CD8-positive, alpha-beta memory T cell (primary cell): ENCODE measurements around the gene SRRD. TPM values are rescaled to one million over a fixed set of nuclear protein-coding genes. Genes with fewer than 3 reads are reported as not detected.
A peak's percentile ranks its signal among the peaks of the same experiment; 100 is the strongest.

Experiments used
- CTCF ChIA-PET: fragments of 350-600 bp; sonication (Branson Sonifier 250); formaldehyde crosslinking; loops from one replicate; lab custom pipeline; 2021; ENCODE audit warnings: antibody characterized with exemption; lab: Charles Lee
- POLR2A ChIA-PET: fragments of 350-600 bp; sonication (Branson Sonifier 250); formaldehyde crosslinking; loops from one replicate; lab custom pipeline; 2021; ENCODE audit warnings: antibody characterized with exemption; lab: Charles Lee
- DNase-seq, 5 donors: peaks; one replicate each; pipeline versions ENCODE4 v3.0.0 to v3.0.0-alpha.2; 2020 to 2022; ENCODE audit warnings: mixed read lengths in 1 of 5
- H3K27ac ChIP-seq: one replicate; pipeline ENCODE4 v1.7.0; 2013; ENCODE audit warnings: low read depth, mild to moderate bottlenecking, low read length, moderate library complexity
- H3K27me3 ChIP-seq: 2 replicates; pipeline ENCODE4 v1.7.0; 2013; ENCODE audit warnings: low read length, mild to moderate bottlenecking; ENCODE audit not compliant: insufficient read depth, poor library complexity, severe bottlenecking
- H3K36me3 ChIP-seq: 2 replicates; pipeline ENCODE4 v1.7.0; 2013; ENCODE audit warnings: mild to moderate bottlenecking, low read length, moderate library complexity; ENCODE audit not compliant: insufficient read depth
- H3K4me1 ChIP-seq: 2 replicates; pipeline ENCODE4 v1.7.0; 2013; ENCODE audit warnings: mild to moderate bottlenecking, low read length, moderate library complexity; ENCODE audit not compliant: insufficient read depth
- H3K4me3 ChIP-seq: 2 replicates; pipeline ENCODE4 v1.7.0; 2013; ENCODE audit warnings: mild to moderate bottlenecking, low read length
- H3K9me3 ChIP-seq: 2 replicates; pipeline ENCODE4 v1.7.0; 2013; ENCODE audit warnings: mild to moderate bottlenecking, low read length
- H3K27ac Mint-ChIP-seq, 8 donors: one replicate each; pipeline ENCODE4 v1.8.0; 2020 to 2021; ENCODE audit warnings: mixed read lengths in 8 of 8, mild to moderate bottlenecking in 6 of 8, inconsistent platforms in 3 of 8, moderate library complexity in 3 of 8
- H3K27me3 Mint-ChIP-seq, 2 donors: one replicate each; pipeline ENCODE4 v1.8.0; 2020 to 2021; ENCODE audit warnings: mixed read lengths in 2 of 2, mild to moderate bottlenecking in 1 of 2, moderate library complexity in 1 of 2
- H3K36me3 Mint-ChIP-seq, 3 donors: one replicate each; pipeline ENCODE4 v1.8.0; 2020 to 2021; ENCODE audit warnings: mixed read lengths in 3 of 3, inconsistent platforms in 1 of 3, mild to moderate bottlenecking in 1 of 3
- H3K4me1 Mint-ChIP-seq, 3 donors: one replicate each; pipeline ENCODE4 v1.8.0; 2020 to 2021; ENCODE audit warnings: mixed read lengths in 3 of 3, inconsistent platforms in 1 of 3, mild to moderate bottlenecking in 1 of 3
- H3K4me3 Mint-ChIP-seq, 7 donors: one replicate each; pipeline ENCODE4 v1.8.0; 2020 to 2021; ENCODE audit warnings: mixed read lengths in 7 of 7, mild to moderate bottlenecking in 6 of 7, moderate library complexity in 4 of 7, inconsistent platforms in 2 of 7
- H3K9me3 Mint-ChIP-seq, 5 donors: one replicate each; pipeline ENCODE4 v1.8.0; 2020 to 2022; ENCODE audit warnings: mixed read lengths in 5 of 5, mild to moderate bottlenecking in 3 of 5, moderate library complexity in 2 of 5, inconsistent platforms in 1 of 5
- polyA plus RNA-seq: library from polyadenylated mRNA; unstranded; fragments of 300-500 nt; fragmentation: Illumina TruSeq; gene quantifications from one replicate; pipeline ENCODE4 v1.2.3, GENCODE V29; 2021
- total RNA-seq, 2 experiments: library from RNA; stranded (reverse); gene quantifications; one replicate each; pipeline ENCODE4 v1.2.3, GENCODE V29; 2021

SRRD gene
- total and polyA plus RNA-seq, 3 experiments from 2014 or later, result 28.5 to 33.3 (median 32.8) TPM

DNA sequence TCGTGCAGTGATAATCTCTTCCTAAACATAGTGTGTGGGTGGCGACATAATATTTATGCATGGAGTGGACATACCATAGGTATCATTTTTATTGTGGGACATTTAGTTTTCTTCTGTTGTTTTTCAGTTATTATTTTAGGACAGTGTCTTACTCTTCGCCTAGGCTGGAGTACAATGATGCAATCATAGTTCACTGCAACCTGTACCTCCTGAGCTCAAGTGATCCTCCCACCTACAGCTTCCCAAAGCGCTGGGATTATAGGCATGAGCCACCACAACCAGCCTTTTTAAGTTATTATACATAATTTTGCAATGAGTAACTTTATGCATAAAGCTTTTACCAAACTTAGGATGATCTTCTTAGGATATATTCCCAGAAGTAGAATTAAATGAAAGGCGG, 2.7 kb downstream of the SRRD start:
- Mint-ChIP-seq H3K4me1 (peaks cover 41 to 49% (median 46%) of the 10 kb centered on the region in 3 donors), H3K27me3 (no peaks in the 10 kb centered on the region), H3K36me3 (peaks cover 3 to 60% (median 13%) of the 10 kb centered on the region in 3 donors), H3K9me3 (no peaks in the 10 kb centered on the region), H3K4me3 (peak overlapping the region in 2 of 7 donors; percentile 4 to 88), H3K27ac (peak overlapping the region in 6 of 8 donors; percentile 33 to 97 (median 80))
- H3K4me1 ChIP-seq, result peaks cover 30% of the 10 kb centered on the region
- CTCF ChIA-PET, result interaction anchor here (1.4 kb wide), 1 partner anchor 27 kb away, joined by 3 read pairs; no protein-coding TSS in a partner anchor
- H3K27ac ChIP-seq, result no peak overlapping the region
- POLR2A ChIA-PET, result no interaction called here
- H3K4me3 ChIP-seq, result no peak overlapping the region
- no peaks in the 10 kb centered on the region for H3K9me3 ChIP-seq
- H3K36me3 ChIP-seq, result peaks cover 27% of the 10 kb centered on the region
- DNase-seq, result no peak
- no peaks in the 10 kb centered on the region for H3K27me3 ChIP-seq

DNA sequence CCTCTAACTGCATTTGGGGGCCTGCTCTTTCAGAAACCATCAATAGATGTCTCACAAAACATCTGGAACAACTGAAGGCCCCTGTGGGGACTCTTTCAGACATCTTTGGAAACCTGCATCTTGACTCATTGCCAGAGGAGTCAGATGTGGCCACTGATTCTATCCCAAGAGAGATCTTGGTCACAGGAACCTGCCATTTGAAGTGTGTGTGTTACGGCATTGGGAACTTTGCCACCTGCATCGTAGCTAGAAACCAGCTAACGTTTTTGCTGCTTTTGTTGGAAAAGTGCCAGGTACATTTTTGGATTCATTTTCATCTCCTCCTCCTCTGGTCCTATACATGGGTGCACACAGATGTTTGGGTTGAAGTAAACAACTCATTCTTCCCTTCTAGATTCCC, 4.3 kb downstream of the SRRD start:
- H3K36me3 ChIP-seq, result peaks cover 41% of the 10 kb centered on the region

DNA sequence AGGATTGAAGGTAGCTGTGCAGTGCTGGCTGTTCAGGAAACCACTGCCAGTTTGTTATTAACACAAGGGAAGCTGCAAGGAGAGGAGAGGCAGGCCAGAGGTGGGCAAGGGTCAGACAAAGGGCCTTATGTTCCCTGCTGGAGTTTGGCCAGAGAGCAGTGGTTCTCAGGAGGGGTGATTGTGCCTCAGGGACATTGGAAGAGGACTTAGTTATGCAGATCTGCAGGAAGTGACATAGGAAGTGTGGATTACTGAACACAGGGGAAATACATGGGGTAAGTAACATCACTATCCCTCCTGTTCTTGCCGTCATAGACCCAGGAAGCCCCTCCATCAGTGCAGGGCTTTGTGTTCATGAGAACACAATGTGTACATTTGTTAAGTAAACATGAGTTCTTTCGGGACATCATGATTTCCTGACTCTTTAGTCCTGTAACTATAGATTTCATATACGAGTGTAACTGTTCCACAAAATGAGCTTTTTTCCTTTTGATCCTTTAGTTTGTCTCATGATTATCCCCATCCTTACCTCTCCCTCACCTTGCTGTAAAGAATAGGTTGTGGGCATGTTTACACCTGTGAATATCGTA, 5.9 kb downstream of the SRRD start:
- CTCF ChIA-PET, result no interaction called here
- no peak overlapping the region for H3K4me3 Mint-ChIP-seq
- Histone ChIP-seq H3K4me1 (peaks cover 6% of the 10 kb centered on the region), H3K27me3 (no peaks in the 10 kb centered on the region), H3K36me3 (peaks cover 54% of the 10 kb centered on the region), H3K9me3 (no peaks in the 10 kb centered on the region), H3K4me3 (no peak overlapping the region), H3K27ac (no peak overlapping the region)
- H3K9me3 Mint-ChIP-seq, result no peaks in the 10 kb centered on the region
- peaks cover 15 to 22% (median 20%) of the 10 kb centered on the region in 3 donors for H3K4me1 Mint-ChIP-seq
- peak overlapping the region in 5 of 8 donors; percentile 27 to 73 (median 66) for H3K27ac Mint-ChIP-seq
- DNase-seq, result no peak
- H3K36me3 Mint-ChIP-seq, result peaks cover 5 to 78% (median 15%) of the 10 kb centered on the region in 3 donors
- no peaks in the 10 kb centered on the region for H3K27me3 Mint-ChIP-seq
- POLR2A ChIA-PET, result interaction anchor here (1.0 kb wide), 1 partner anchor 12 kb away, joined by 3 read pairs; no protein-coding TSS in a partner anchor

More for the DNA sequence above, 4.3 kb downstream of the SRRD start:
- DNase-seq, result no peak
- no peak overlapping the region for H3K27ac ChIP-seq
- no peaks in the 10 kb centered on the region for H3K27me3 Mint-ChIP-seq
- H3K4me3 Mint-ChIP-seq, result no peak overlapping the region
- H3K4me1 Mint-ChIP-seq, result peaks cover 25 to 33% (median 30%) of the 10 kb centered on the region in 3 donors
- H3K27me3 ChIP-seq, result no peaks in the 10 kb centered on the region
- H3K36me3 Mint-ChIP-seq, result peaks cover 3 to 72% (median 13%) of the 10 kb centered on the region in 3 donors
- ChIA-PET POLR2A (no interaction called here), CTCF (no interaction called here)
- peaks cover 14% of the 10 kb centered on the region for H3K4me1 ChIP-seq
- H3K9me3 Mint-ChIP-seq, result no peaks in the 10 kb centered on the region
- H3K27ac Mint-ChIP-seq, result peak overlapping the region in 3 of 8 donors; percentile 26 to 76 (median 73)
- H3K9me3 ChIP-seq, result no peaks in the 10 kb centered on the region
- H3K4me3 ChIP-seq, result no peak overlapping the region

DNA sequence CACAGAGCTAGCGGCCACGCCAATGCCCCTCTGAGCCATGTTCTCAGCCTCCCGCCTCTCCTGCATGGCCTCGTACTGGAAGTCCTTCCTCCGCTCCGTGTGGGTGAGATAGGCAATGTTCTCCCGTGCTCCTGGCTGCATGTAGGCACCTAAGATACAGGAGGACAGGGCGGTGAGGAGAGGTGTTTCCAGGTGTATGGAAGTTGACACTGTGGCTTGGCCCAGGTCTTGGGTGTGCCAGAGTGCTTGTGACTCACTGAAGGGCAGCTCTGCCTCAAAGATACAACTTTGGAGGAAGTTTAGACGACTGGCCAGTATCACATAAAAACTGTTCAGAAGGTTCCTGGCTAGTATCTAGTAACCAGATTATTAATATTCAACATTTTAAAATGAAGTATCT, 8.5 kb downstream of the SRRD start:
- H3K4me3 ChIP-seq, result no peak overlapping the region
- H3K27ac ChIP-seq, result no peak overlapping the region
- H3K4me3 Mint-ChIP-seq, result no peak overlapping the region
- H3K27me3 Mint-ChIP-seq, result no peaks in the 10 kb centered on the region
- H3K4me1 ChIP-seq, result no peaks in the 10 kb centered on the region
- POLR2A ChIA-PET, result interaction anchor here (0.6 to 0.7 kb wide), 2 partner anchors 8 to 35 kb away, joined by 3 to 6 read pairs; no protein-coding TSS in a partner anchor
- H3K9me3 ChIP-seq, result no peaks in the 10 kb centered on the region
- H3K36me3 ChIP-seq, result peaks cover 75% of the 10 kb centered on the region
- no peaks in the 10 kb centered on the region for H3K27me3 ChIP-seq
- peaks cover 0 to 3% (median 2%) of the 10 kb centered on the region in 3 donors for H3K4me1 Mint-ChIP-seq
- CTCF ChIA-PET, result interaction anchor here (1.5 kb wide), 1 partner anchor 9 kb away, joined by 3 read pairs; the partner anchor contains the start of genes HPS4 and SRRD
- H3K9me3 Mint-ChIP-seq, result no peaks in the 10 kb centered on the region
- DNase-seq, result no peak
- peak overlapping the region in 1 of 8 donors; percentile 79 for H3K27ac Mint-ChIP-seq
- H3K36me3 Mint-ChIP-seq, result peaks cover 9 to 92% (median 22%) of the 10 kb centered on the region in 3 donors

DNA sequence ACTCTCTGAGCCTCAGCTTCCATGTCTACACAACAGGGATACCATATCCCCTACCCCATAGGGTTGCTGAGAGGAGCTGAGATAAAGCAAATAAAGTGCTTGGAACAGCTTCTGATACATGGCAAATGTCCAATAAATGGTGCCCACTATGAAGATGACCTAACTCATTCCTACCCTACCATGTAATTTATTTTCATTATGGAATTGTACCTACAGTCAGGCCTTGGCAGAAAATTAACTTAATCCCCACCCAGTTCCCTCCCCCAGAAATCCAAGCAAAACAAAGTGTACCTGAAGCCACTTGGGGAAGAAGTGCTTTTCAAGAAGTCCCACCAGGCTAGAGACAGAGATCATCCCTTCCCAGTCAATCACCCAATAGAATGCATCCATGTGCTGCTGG, 10.8 kb downstream of the SRRD start:
- Histone ChIP-seq H3K4me3 (no peak overlapping the region), H3K36me3 (peaks cover 71% of the 10 kb centered on the region), H3K4me1 (no peaks in the 10 kb centered on the region), H3K27ac (no peak overlapping the region), H3K9me3 (no peaks in the 10 kb centered on the region), H3K27me3 (no peaks in the 10 kb centered on the region)
- ChIA-PET CTCF (interaction anchor here (1.1 kb wide), 1 partner anchor 8 kb away, joined by 4 read pairs; no protein-coding TSS in a partner anchor), POLR2A (interaction anchor here (2.0 kb wide), 1 partner anchor 10 kb away, joined by 13 read pairs; the partner anchor contains the start of genes HPS4 and SRRD)
- Mint-ChIP-seq H3K36me3 (peaks cover 9 to 91% (median 21%) of the 10 kb centered on the region in 3 donors), H3K4me3 (no peak overlapping the region), H3K27ac (peak overlapping the region in 3 of 8 donors; percentile 22 to 66 (median 52)), H3K4me1 (peaks cover 0 to 6% (median 4%) of the 10 kb centered on the region in 3 donors), H3K27me3 (no peaks in the 10 kb centered on the region), H3K9me3 (no peaks in the 10 kb centered on the region)
- DNase-seq, result no peak

DNA sequence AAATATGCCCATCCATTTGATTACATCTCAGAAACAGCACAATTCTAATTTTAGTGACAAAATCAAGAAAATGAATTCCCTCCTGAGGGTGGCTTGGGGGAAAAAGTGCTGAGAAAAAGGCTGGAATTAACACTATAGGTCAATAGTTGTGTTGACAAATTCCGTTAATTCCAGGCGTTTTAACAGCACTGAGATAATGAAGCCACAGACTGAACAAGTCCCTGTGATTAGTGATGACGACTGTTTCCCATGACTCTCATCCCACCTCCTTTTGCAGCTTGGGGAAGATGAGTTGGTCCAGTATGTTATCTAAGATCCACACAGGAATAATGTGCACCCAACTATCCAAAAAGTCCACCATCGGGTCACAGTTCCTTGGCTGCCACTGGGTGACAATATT, 12.8 kb downstream of the SRRD start:
- no peaks in the 10 kb centered on the region for H3K4me1 ChIP-seq
- peaks cover 74% of the 10 kb centered on the region for H3K36me3 ChIP-seq
- no peak overlapping the region for H3K27ac ChIP-seq
- H3K27me3 ChIP-seq, result no peaks in the 10 kb centered on the region
- ChIA-PET POLR2A (interaction anchor here (0.9 kb wide), 1 partner anchor 13 kb away, joined by 3 read pairs; the partner anchor contains the start of genes HPS4 and SRRD), CTCF (no interaction called here)
- Mint-ChIP-seq H3K4me1 (peaks cover 0 to 6% (median 6%) of the 10 kb centered on the region in 3 donors), H3K27me3 (no peaks in the 10 kb centered on the region), H3K27ac (peak overlapping the region in 1 of 8 donors; percentile 61), H3K4me3 (no peak overlapping the region), H3K36me3 (peaks cover 5 to 87% (median 21%) of the 10 kb centered on the region in 3 donors), H3K9me3 (no peaks in the 10 kb centered on the region)
- H3K9me3 ChIP-seq, result no peaks in the 10 kb centered on the region
- no peak overlapping the region for H3K4me3 ChIP-seq
- DNase-seq, result no peak

DNA sequence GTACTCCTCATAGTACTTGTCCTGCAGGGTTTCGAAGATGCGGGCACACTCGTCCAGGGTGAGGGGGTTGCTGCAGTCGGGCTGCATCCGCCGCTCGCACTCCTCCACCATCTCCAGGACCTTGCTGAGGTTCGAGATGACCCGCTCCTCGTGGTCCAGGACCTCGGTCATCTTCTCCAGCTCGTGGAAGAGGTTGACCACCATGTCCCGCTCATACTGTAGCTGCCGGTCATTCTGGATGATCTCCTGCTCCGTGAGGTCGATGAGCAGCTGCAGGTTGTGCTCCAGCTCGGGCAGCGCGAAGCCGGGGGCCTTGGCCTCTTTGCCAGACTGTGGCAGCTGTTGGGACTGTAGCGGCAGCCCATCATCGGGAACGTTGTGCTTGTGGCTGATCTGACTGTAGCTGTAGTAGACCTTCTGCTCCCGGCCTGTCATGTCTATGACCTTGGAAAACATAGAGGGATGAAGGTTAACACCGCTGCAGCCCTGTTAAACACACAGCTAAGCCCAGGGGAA, 15.6 kb downstream of the SRRD start:
- Histone ChIP-seq H3K4me1 (peaks cover 20% of the 10 kb centered on the region), H3K4me3 (no peak overlapping the region), H3K27me3 (no peaks in the 10 kb centered on the region), H3K9me3 (no peaks in the 10 kb centered on the region), H3K36me3 (peaks cover 79% of the 10 kb centered on the region), H3K27ac (no peak overlapping the region)
- Mint-ChIP-seq H3K4me3 (peak overlapping the region in 1 of 7 donors; percentile 13), H3K36me3 (peaks cover 5 to 89% (median 39%) of the 10 kb centered on the region in 3 donors), H3K27ac (peak overlapping the region in 2 of 8 donors; percentile 56 to 63), H3K4me1 (peaks cover 25 to 28% (median 26%) of the 10 kb centered on the region in 3 donors), H3K9me3 (no peaks in the 10 kb centered on the region), H3K27me3 (no peaks in the 10 kb centered on the region)
- DNase-seq, result no peak
- CTCF ChIA-PET, result no interaction called here
- POLR2A ChIA-PET, result no interaction called here
